GM12874 (cell line): ENCODE results near the gene SLC28A1.

Experiments
- CTCF ChIP-seq: IDR thresholded peaks from 2 replicates; pipeline ENCODE4 v1.5.1; 2011; ENCODE audit warnings: low read depth, mild to moderate bottlenecking, control low read depth, low read length, moderate library complexity; ENCODE audit not compliant: insufficient read depth

SLC28A1 gene

DNA sequence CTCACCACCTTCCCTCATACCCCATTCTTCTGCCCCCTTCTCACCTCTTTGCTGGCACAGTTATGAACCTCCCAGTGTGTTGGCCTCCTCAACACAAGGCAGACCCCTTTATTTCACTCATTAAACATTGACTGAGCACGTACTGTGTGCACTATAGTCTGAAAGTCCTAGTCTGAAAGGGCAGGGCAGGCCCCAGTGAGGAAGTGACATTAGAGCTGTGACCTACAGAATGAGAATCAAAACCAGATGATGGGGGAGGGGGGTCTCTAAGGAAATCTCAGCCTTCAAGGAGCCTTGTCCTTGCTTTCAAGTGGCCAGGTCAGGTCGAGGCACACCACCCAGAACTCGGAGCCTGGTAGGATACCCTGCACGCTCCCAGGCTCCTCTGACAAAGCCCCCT, 3.5 kb downstream of the SLC28A1 start:
- TF ChIP-seq CTCF = no peak

- TF ChIP-seq CTCF = no peak
Observed at GRCh38 chr15:84888639-84889038, 4.2 kb downstream of the SLC28A1 start.

DNA sequence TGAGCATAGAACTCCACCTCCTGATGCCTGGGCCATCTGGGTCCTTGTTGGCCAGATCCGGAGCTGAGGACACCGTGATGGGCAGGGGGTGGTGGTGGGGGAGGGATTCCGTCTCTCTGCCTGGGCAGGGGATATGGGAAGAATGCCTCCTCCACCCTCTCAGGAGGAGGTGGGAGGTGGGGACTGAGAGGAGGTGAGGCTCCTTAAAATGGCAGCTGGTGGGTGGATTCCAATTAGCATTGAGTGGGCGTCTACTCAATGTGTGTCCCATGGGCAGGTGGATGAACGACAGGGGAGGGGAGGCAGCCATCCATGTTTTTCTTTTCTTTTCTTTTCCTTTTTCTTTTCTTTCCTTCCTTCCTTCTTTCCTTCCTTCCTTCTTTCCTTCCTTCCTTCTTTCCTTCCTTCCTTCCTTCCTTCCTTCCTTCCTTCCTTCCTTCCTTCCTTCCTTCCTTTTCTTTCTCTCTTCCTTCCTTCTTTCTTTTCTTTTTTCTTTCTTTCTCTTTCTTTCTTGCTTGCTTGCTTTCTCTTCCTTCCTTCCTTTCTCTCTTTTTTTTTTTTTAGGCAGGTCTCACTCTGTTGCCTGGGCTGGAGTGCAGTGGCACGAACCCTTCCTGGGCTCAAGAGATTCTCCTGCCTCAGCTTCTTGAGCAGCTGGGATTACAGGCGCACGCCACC, 5.0 kb downstream of the SLC28A1 start:
- no peak for TF ChIP-seq CTCF

DNA sequence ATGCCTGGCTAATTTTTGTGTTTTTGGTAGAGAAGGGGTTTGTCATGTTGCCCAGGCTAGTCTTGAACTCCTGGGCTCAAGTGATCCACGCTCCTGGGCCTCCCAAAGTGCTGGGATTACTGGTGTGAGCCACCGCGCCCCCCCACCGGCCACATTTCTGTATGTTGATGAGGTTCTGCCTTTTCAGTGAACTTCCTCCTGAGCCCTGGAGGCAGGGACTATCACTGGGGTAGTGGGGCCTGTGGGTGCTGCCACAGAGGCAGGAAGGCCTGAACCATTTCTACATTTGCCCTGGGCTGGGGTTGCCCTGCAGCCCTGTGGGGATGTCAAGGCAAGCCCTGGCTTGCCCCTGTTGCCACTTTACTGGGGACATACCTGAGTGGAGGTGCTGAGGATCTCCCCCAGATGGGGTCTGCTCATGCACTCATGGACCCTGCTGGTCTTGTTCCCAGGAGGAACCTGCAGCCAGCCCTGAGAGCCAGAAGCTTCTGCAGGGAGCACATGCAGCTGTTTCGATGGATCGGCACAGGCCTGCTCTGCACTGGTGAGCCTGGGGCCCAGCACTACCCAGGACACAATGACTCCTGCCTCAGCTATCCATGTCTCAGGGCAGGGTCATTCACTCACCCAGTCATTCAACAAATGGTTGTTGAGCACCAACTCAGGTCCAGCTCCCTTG, 5.7 kb downstream of the SLC28A1 start:
- TF ChIP-seq CTCF = no peak

GRCh38 chr15:84890670-84891162, 6.3 kb downstream of the SLC28A1 start:
- TF ChIP-seq CTCF = no peak

- TF ChIP-seq CTCF = no peak
Observed at GRCh38 chr15:84891339-84891738, 6.9 kb downstream of the SLC28A1 start.

- TF ChIP-seq CTCF = no peak
Observed at GRCh38 chr15:84892786-84893307, 8.4 kb downstream of the SLC28A1 start.
